Activated CD8-positive, alpha-beta T cell treated with anti-CD3 and anti-CD28 coated beads for 36 hours (primary cell): Measurements from ENCODE around the gene PEAR1. TPM values are rescaled to one million over a fixed set of nuclear protein-coding genes. Genes with fewer than 3 reads are reported as not detected.

Source experiments
- ATAC-seq: fragments of 200-7000 bp; cut with Tn5 transposase; one replicate; pipeline ENCODE4 v1.10.0; 2021; ENCODE audit warnings: mild to moderate bottlenecking, moderate library complexity
- CTCF ChIA-PET: fragments of 350-600 bp; sonication (Branson Sonifier 250); formaldehyde crosslinking; loops from one replicate; lab custom pipeline; 2021; ENCODE audit warnings: antibody characterized with exemption; lab: Charles Lee
- POLR2A ChIA-PET: fragments of 350-600 bp; sonication (Branson Sonifier 250); formaldehyde crosslinking; loops from one replicate; lab custom pipeline; 2021; ENCODE audit warnings: antibody characterized with exemption; lab: Charles Lee
- DNase-seq: peaks from one replicate; pipeline ENCODE4 v3.0.0-alpha.2; 2020
- H3K27ac Mint-ChIP-seq: one replicate; pipeline ENCODE4 v1.8.0; 2021; ENCODE audit warnings: mild to moderate bottlenecking, mixed read lengths
- H3K27me3 Mint-ChIP-seq: one replicate; pipeline ENCODE4 v1.8.0; 2021; ENCODE audit warnings: mixed read lengths
- H3K36me3 Mint-ChIP-seq: one replicate; pipeline ENCODE4 v1.8.0; 2021; ENCODE audit warnings: low read depth, mixed read lengths
- H3K4me1 Mint-ChIP-seq: one replicate; pipeline ENCODE4 v1.8.0; 2021; ENCODE audit warnings: low read depth, mixed read lengths
- H3K4me3 Mint-ChIP-seq: one replicate; pipeline ENCODE4 v1.8.0; 2021; ENCODE audit warnings: mild to moderate bottlenecking, moderate library complexity, mixed read lengths
- H3K9me3 Mint-ChIP-seq: one replicate; pipeline ENCODE4 v1.8.0; 2021; ENCODE audit warnings: mixed read lengths
- CTCF ChIP-seq: fragments of 200-600 bp; IDR thresholded peaks from one replicate; pipeline ENCODE4 v1.8.0; 2022; ENCODE audit warnings: antibody characterized with exemption, mild to moderate bottlenecking
- intact Hi-C: fragments of 100-400 bp; cut with micrococcal nuclease; formaldehyde crosslinking; loops from one replicate; pipeline ENCODE4 v1.10.0; 2022
- total RNA-seq, 2 experiments: library from RNA; stranded (reverse); gene quantifications; one replicate each; pipeline ENCODE4 v1.2.3, GENCODE V29; 2021

Gene PEAR1
- total RNA-seq, 2 experiments from 2014 or later, result 0.07 TPM; not detected in 1

DNA sequence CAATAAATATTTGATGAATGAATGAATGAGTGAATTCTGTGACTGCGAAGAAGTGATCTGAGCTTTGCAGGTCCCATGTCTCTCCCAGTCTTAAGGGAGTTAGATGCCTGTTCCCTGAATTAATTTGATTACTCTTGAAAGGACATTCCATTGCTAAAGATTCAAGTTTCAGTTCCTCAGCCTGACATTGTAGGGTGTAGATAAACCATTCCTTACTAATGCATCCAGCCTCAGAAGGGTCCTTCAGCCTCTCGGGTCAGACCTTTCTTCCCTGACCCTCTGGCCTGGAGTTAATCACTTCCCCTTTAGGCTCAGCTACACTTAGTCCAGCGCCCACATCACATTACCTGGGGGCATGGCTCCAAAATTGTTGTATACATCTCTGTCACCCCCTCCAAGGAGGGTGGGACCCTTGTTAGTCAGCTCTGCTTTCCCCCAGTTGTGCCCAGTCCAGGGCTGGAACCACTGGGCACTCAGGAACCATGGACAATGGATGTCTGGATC is 37.2 kb upstream of the PEAR1 start:
- POLR2A ChIA-PET, result interaction anchor here (1.5 to 1.8 kb wide), 2 partner anchors 8 kb away, joined by 3 to 7 read pairs; no protein-coding TSS in a partner anchor
- no peak for TF ChIP-seq CTCF
- peaks cover 28% of the 10 kb centered on the region for H3K27me3 Mint-ChIP-seq

GRCh38 chr1:156857532-156857931 is 36.0 kb upstream of the PEAR1 start:
- H3K36me3 Mint-ChIP-seq, result no peaks in the 10 kb centered on the region
- no peak overlapping the region for H3K4me3 Mint-ChIP-seq
- intact Hi-C loops, result loop anchor here (5.0 kb wide), 1 partner anchor 55 kb away; no protein-coding TSS in a partner anchor
- no peak for DNase-seq
- no peak for TF ChIP-seq CTCF
- H3K9me3 Mint-ChIP-seq, result no peaks in the 10 kb centered on the region
- peaks cover 22% of the 10 kb centered on the region for H3K4me1 Mint-ChIP-seq
- no peak overlapping the region for H3K27ac Mint-ChIP-seq
- H3K27me3 Mint-ChIP-seq, result peaks cover 40% of the 10 kb centered on the region
- ChIA-PET CTCF (interaction anchor here (0.7 to 13.5 kb wide), 9 partner anchors 9 to 168 kb away, joined by 3 to 273 read pairs (median 81); partner anchors contain the start of genes ISG20L2, METTL25B and SH2D2A), POLR2A (interaction anchor here (0.9 to 1.9 kb wide), 5 partner anchors 8 to 55 kb away, joined by 4 to 14 read pairs (median 7); no protein-coding TSS in a partner anchor)
- ATAC-seq, result no peak

More for the DNA sequence above, 37.2 kb upstream of the PEAR1 start:
- H3K27ac Mint-ChIP-seq, result no peak overlapping the region
- no peak overlapping the region for H3K4me3 Mint-ChIP-seq
- DNase-seq (no peak), ATAC-seq (no peak)
- no peaks in the 10 kb centered on the region for H3K36me3 Mint-ChIP-seq
- intact Hi-C loops, result loop anchor here (5.0 kb wide), 1 partner anchor 54 kb away; no protein-coding TSS in a partner anchor
- no peaks in the 10 kb centered on the region for H3K9me3 Mint-ChIP-seq
- peaks cover 13% of the 10 kb centered on the region for H3K4me1 Mint-ChIP-seq
- CTCF ChIA-PET, result interaction anchor here (0.6 to 13.5 kb wide), 8 partner anchors 8 to 130 kb away, joined by 3 to 273 read pairs (median 53); partner anchors contain the start of genes ISG20L2 and METTL25B

- H3K27me3 Mint-ChIP-seq, result peaks cover 48% of the 10 kb centered on the region
- no peak for TF ChIP-seq CTCF
- peaks cover 32% of the 10 kb centered on the region for H3K4me1 Mint-ChIP-seq
- H3K27ac Mint-ChIP-seq, result no peak overlapping the region
- ChIA-PET POLR2A (interaction anchor here (0.9 to 1.9 kb wide), 5 partner anchors 9 to 56 kb away, joined by 4 to 14 read pairs (median 8); no protein-coding TSS in a partner anchor), CTCF (interaction anchor here (1.3 to 13.5 kb wide), 12 partner anchors 10 to 169 kb away, joined by 3 to 273 read pairs (median 22); partner anchors contain the start of genes ISG20L2, METTL25B and SH2D2A)
- intact Hi-C loops, result loop anchor here (5.0 kb wide), 1 partner anchor 56 kb away; no protein-coding TSS in a partner anchor
- no peaks in the 10 kb centered on the region for H3K9me3 Mint-ChIP-seq
- H3K4me3 Mint-ChIP-seq, result no peak overlapping the region
- DNase-seq, result no peak
- H3K36me3 Mint-ChIP-seq, result no peaks in the 10 kb centered on the region
- ATAC-seq, result no peak
These were observed 35.0 kb upstream of the PEAR1 start for GRCh38 chr1:156858555-156858956.

- intact Hi-C loops, result loop anchor here (5.0 kb wide), 1 partner anchor 57 kb away; no protein-coding TSS in a partner anchor
- no peak within 1 kb of the TSS for H3K27ac Mint-ChIP-seq
- no peak for DNase-seq
- H3K4me1 Mint-ChIP-seq, result peaks cover 37% of the 10 kb centered on the region
- H3K9me3 Mint-ChIP-seq, result no peaks in the 10 kb centered on the region
- ChIA-PET POLR2A (interaction anchor here (0.6 to 4.1 kb wide), 9 partner anchors 10 to 132 kb away, joined by 3 to 20 read pairs (median 5); partner anchors contain the start of genes ISG20L2 and METTL25B), CTCF (interaction anchor here (0.9 to 13.5 kb wide), 28 partner anchors 10 to 235 kb away, joined by 3 to 273 read pairs (median 10); partner anchors contain the start of genes ISG20L2, METTL25B, PRCC and SH2D2A)
- no peak for TF ChIP-seq CTCF
- ATAC-seq, result no peak
- H3K27me3 Mint-ChIP-seq, result peaks cover 53% of the 10 kb centered on the region
- H3K4me3 Mint-ChIP-seq, result peak within 1 kb of the TSS; percentile 74
- no peaks in the 10 kb centered on the region for H3K36me3 Mint-ChIP-seq
These were observed 34.5 kb upstream of the PEAR1 start, which contains the start of gene INSRR for GRCh38 chr1:156858959-156859522. TSS of gene INSRR (minus strand) at chr1:156859117. CDS start at chr1:156858621, 496 bp downstream.
